Stomach (tissue), 9 donors: ENCODE measurements around the gene SCARB1. TPM values are rescaled to one million over a fixed set of nuclear protein-coding genes. Genes with fewer than 3 reads are reported as not detected.

Experiments
- DNase-seq, 2 donors: peaks; one replicate each; pipeline versions ENCODE4 v3.0.0 to v3.0.0-alpha.2; 2013 to 2019
- H3K27ac ChIP-seq, 5 donors: fragments of 200-600 bp in 4 of 5; sonication (generic) in 4 of 5; one replicate each; pipeline ENCODE4 v1.5.1; 2013 to 2019; ENCODE audit warnings: mild to moderate bottlenecking in 1 of 5, moderate library complexity in 1 of 5
- H3K27me3 ChIP-seq, 3 donors: fragments of 200-600 bp; sonication (generic); one replicate each; pipeline ENCODE4 v1.5.1; 2017 to 2019; ENCODE audit warnings: mixed run types in 1 of 3
- H3K36me3 ChIP-seq, 4 donors: fragments of 200-600 bp; sonication (generic); 1 replicate in 3 of 4; 2 replicates in 1 of 4; pipeline ENCODE4 v1.5.1; 2016 to 2019
- H3K4me1 ChIP-seq, 4 donors: fragments of 200-600 bp; sonication (generic); one replicate each; pipeline ENCODE4 v1.5.1; 2016 to 2019
- H3K4me3 ChIP-seq, 4 donors: fragments of 200-600 bp; sonication (generic) in 3 of 4; one replicate each; pipeline ENCODE4 v1.5.1; 2016 to 2019; ENCODE audit warnings: mild to moderate bottlenecking in 1 of 4
- H3K9me3 ChIP-seq, 4 donors: fragments of 200-600 bp; sonication (generic); one replicate each; pipeline ENCODE4 v1.5.1; 2016 to 2019
- EP300 ChIP-seq: sonication (generic); formaldehyde crosslinking; IDR thresholded peaks from one replicate; pipeline ENCODE4 v1.6.1; 2017; ENCODE audit warnings: antibody characterized with exemption
- POLR2A ChIP-seq, 4 donors: fragments of 450-650 bp; IDR thresholded peaks; one replicate each; pipeline ENCODE4 v1.6.1; 2016; ENCODE audit warnings: antibody characterized with exemption in 4 of 4, control low read depth in 2 of 4, mild to moderate bottlenecking in 1 of 4, moderate library complexity in 1 of 4
- POLR2AphosphoS5 ChIP-seq, 3 donors: sonication (generic); formaldehyde crosslinking; IDR thresholded peaks; one replicate each; pipeline ENCODE4 v1.6.1; 2016; ENCODE audit warnings: antibody characterized with exemption in 3 of 3
- WGBS, 5 donors: extraction: QIAGEN DNeasy Blood & Tissue Kit in 3 of 5; methylation state at CpG; one replicate each; pipeline versions ENCODE4 v1.1.5 to v1.1.7; 2013 to 2018; 5-methylcytosine and 5-hydroxymethylcytosine counted together
- intact Hi-C: fragments of 100-400 bp; cut with DNase I; formaldehyde crosslinking; loops from one replicate; pipeline ENCODE4 v1.15.1; 2023; ENCODE audit warnings: low total_unique reads
- polyA plus RNA-seq, 3 donors: library from polyadenylated mRNA; stranded (reverse); fragments of 200-250 nt; gene quantifications; one replicate each; pipeline ENCODE4 v1.2.3, GENCODE V29; 2013
- total RNA-seq, 5 donors: library from RNA; depleted of rRNA; stranded (reverse); fragments of >200 nt; gene quantifications; one replicate each; pipeline versions ENCODE4 v1.1.0 to v1.2.3, GENCODE V29; 2014 to 2016
- TF ChIP-seq, protein P1 (sequence below), 7 experiments: fragments of 450-650 bp in 4 of 7; fragments of 200-600 bp in 3 of 7; sonication (generic) in 3 of 7; IDR thresholded peaks; one replicate each; pipeline ENCODE4 v1.5.1; 2016 to 2019; ENCODE audit warnings: antibody characterized with exemption in 7 of 7, control low read depth in 2 of 7, mild to moderate bottlenecking in 1 of 7
- donor health status: healthy with polysubstance abuse.
- donor health status: Bipolar disorder and iron deficiency.
- donor health status: healthy.

Gene SCARB1
- total and polyA plus RNA-seq, 8 donors: 2.9 to 63.7 (median 8.8) TPM

DNA sequence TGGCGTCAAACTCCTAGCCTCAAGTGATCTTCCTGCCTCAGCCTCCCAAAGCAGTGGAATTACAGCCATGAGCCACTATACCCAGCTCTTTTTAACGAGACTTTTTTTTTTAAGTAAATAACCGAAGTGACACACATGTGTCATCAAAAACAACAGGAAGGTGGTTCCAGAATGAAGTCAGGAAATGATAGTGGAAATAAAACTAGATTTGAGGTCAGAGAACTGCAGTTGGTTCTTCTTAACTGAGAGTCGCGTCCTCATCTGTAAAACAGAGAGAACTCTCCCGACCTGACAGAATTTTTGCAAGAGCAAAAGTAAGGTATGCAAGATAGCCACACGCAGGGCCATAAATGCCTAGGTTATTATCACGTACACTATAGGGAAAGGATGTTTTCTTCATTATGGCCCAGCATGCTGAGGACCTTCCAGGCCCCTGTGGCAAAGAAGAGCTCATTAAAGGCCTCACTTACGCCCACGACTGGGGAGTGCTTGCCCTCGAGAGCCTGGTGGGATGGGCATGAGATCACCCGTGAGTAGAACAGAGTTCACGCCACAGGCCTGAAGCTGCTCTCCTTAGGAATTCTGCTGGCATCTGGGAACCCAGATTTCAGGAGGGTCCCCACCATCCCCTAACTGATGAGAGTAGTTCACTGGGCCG is 67.2 kb downstream of the SCARB1 start:
- TF ChIP-seq, protein P1, sequence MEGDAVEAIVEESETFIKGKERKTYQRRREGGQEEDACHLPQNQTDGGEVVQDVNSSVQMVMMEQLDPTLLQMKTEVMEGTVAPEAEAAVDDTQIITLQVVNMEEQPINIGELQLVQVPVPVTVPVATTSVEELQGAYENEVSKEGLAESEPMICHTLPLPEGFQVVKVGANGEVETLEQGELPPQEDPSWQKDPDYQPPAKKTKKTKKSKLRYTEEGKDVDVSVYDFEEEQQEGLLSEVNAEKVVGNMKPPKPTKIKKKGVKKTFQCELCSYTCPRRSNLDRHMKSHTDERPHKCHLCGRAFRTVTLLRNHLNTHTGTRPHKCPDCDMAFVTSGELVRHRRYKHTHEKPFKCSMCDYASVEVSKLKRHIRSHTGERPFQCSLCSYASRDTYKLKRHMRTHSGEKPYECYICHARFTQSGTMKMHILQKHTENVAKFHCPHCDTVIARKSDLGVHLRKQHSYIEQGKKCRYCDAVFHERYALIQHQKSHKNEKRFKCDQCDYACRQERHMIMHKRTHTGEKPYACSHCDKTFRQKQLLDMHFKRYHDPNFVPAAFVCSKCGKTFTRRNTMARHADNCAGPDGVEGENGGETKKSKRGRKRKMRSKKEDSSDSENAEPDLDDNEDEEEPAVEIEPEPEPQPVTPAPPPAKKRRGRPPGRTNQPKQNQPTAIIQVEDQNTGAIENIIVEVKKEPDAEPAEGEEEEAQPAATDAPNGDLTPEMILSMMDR (IDR thresholded peaks at IDR 0.05): no peak
- TF ChIP-seq EP300: no peak
- TF ChIP-seq POLR2A (IDR thresholded peaks at IDR 0.05): no peak
- TF ChIP-seq POLR2AphosphoS5 (IDR thresholded peaks at IDR 0.05): no peak
- no peak for DNase-seq
- no peak overlapping the region for H3K27ac ChIP-seq
- WGBS, 5 donors: 81 to 89% (median 86%) methylated on average over 14 of the region's 14 CpGs
- H3K27me3 ChIP-seq: no peaks in the 10 kb centered on the region
- H3K4me3 ChIP-seq: no peak overlapping the region
- intact Hi-C loops: no loop called here
- no peaks in the 10 kb centered on the region for H3K4me1 ChIP-seq
- no peaks in the 10 kb centered on the region for H3K9me3 ChIP-seq
- H3K36me3 ChIP-seq: peaks cover 0 to 46% (median 18%) of the 10 kb centered on the region in 4 donors

DNA sequence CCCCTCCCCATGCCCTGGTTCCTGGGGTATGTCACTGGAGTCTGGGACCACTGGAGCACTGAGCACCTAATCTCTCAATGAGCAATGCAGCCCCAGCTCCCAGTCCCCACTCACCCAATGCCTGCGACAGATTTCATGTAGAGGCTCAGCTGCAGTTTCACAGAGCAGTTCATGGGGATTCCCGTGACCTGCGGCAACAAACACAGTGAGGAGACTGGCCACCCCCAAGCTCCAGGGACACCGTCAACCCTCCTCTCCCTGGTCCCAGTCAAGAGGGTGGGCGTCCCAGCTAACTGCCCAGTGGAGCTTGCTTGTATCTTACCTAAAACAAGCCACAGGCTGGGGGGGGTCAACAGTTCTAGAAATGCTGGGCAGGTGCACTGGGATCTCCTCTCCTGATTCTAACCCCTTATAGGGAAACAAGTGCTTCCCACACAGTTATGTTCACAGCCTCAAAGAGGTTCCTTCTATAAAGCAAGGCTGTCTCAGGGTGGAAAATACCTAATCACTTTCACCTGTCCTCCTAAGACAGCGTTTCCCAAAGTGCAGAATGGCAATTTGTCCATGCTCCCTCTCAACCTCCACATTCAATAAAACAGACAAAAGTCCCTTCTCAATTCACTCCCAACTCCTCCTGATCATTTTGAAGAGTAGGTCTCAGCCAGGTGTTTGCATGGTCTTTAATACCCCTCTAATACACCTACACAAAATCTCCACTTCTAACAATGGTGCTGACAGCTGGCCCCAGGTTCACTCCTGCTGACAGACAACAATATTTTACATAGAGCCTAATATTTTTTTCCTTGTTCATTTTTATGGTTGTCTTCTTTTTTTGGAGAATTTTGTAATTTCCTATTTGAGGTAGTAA is 68.3 kb downstream of the SCARB1 start:
- TF ChIP-seq, protein P1 (IDR thresholded peaks at IDR 0.05): no peak
- Histone ChIP-seq H3K4me3 (no peak overlapping the region), H3K36me3 (peaks cover 0 to 41% (median 20%) of the 10 kb centered on the region in 4 donors), H3K27ac (no peak overlapping the region), H3K27me3 (no peaks in the 10 kb centered on the region), H3K9me3 (no peaks in the 10 kb centered on the region), H3K4me1 (no peaks in the 10 kb centered on the region)
- WGBS, 5 donors: 90 to 95% (median 93%) methylated on average over 5 to 6 of the region's 6 CpGs
- intact Hi-C loops: no loop called here
- DNase-seq: no peak

DNA sequence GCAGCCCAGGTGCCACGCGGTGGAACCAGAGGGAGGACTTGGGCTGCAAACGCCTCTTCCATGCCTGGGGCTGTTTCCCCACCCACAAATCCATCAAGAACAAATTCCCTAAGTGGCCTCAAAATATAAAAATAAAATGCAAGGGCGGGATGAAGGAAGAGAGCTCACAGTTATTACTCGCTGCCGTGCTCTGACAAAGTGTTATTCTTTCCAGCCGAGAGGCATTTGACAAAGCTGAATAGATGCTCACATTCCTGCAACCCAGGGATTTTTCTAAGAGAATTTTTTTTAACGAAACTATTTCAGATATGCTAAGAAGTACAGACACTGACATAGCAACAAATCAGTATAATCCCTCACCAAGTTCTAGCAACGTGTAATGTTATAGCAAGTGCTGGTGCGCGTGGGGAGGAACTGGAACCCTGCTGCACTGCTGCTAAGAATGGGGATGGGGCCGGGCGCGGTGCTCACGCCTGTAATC is 70.7 kb downstream of the SCARB1 start:
- Histone ChIP-seq H3K27ac (no peak overlapping the region), H3K4me1 (no peaks in the 10 kb centered on the region), H3K9me3 (no peaks in the 10 kb centered on the region), H3K27me3 (no peaks in the 10 kb centered on the region), H3K36me3 (peaks cover 0 to 28% (median 18%) of the 10 kb centered on the region in 4 donors), H3K4me3 (no peak overlapping the region)
- DNase-seq: no peak
- WGBS, 5 donors: 85 to 95% (median 93%) methylated on average over 15 of the region's 15 CpGs
- TF ChIP-seq POLR2A (IDR thresholded peaks at IDR 0.05) (no peak), POLR2AphosphoS5 (IDR thresholded peaks at IDR 0.05) (no peak), EP300 (no peak)
- TF ChIP-seq, protein P1 (IDR thresholded peaks at IDR 0.05): no peak
- intact Hi-C loops: no loop called here

DNA sequence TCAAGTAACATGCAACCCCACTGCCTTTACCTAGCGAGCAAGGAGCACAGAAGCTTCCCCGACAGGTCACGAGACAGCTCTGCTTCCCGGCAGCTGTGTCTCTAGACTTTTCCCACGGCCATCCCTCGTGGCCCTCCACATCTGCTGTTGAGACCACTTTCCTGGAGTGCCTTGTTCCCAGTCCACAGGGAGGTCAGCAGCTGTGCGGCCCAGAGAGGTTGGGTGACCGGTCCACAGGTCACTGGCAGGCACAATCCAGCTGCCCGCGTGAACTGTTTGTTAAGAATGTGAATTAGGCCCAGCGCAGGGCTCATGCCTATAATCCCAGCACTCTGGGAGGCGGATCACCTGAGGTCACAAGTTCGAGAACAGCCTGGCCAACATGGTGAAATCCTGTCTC is 71.5 kb downstream of the SCARB1 start:
- 87 to 98% (median 96%) methylated on average over 12 to 13 of the region's 13 CpGs for WGBS, 5 donors
- Histone ChIP-seq H3K27ac (no peak overlapping the region), H3K27me3 (no peaks in the 10 kb centered on the region), H3K4me1 (peaks cover 0 to 2% (median under 1%) of the 10 kb centered on the region in 4 donors), H3K4me3 (no peak overlapping the region), H3K36me3 (peaks cover 0 to 22% (median 11%) of the 10 kb centered on the region in 4 donors), H3K9me3 (no peaks in the 10 kb centered on the region)
- intact Hi-C loops: no loop called here
- no peak for TF ChIP-seq POLR2A (IDR thresholded peaks at IDR 0.05)
- TF ChIP-seq EP300: no peak
- TF ChIP-seq POLR2AphosphoS5 (IDR thresholded peaks at IDR 0.05): no peak
- TF ChIP-seq, protein P1 (IDR thresholded peaks at IDR 0.05): no peak
- no peak for DNase-seq
